AG04450 (cell line): ENCODE results near the gene LARGE2. TPM values are rescaled to one million over a fixed set of nuclear protein-coding genes. Genes with fewer than 3 reads are reported as not detected.
"Not testable (repeated sequence)": the region's sequence is repeated elsewhere in the genome, so short reads cannot be mapped to it uniquely, and the experiment has no call there.

Experiments used
- CTCF ChIA-PET: fragments of 300-600, 350-600 bp; formaldehyde crosslinking; extraction: SDS; loops from one replicate; lab custom pipeline; 2022; ENCODE audit warnings: antibody characterized with exemption, inconsistent platforms; lab: Charles Lee
- POLR2A ChIA-PET: fragments of 350-600 bp; formaldehyde crosslinking; extraction: SDS; loops from one replicate; lab custom pipeline; 2021; ENCODE audit warnings: antibody characterized with exemption, inconsistent platforms; lab: Yijun Ruan, JAX
- DNase-seq: peaks from one replicate; pipeline ENCODE4 v3.0.0-alpha.2; 2011; ENCODE audit warnings: low read depth, low spot score
- H3K27ac ChIP-seq: one replicate; pipeline ENCODE4 v1.5.1; 2012; ENCODE audit warnings: low read depth, low read length, control low read depth
- H3K27me3 ChIP-seq: one replicate; pipeline ENCODE4 v1.6.0; 2012; ENCODE audit warnings: low read length; ENCODE audit not compliant: control insufficient read depth, insufficient read depth
- H3K4me3 ChIP-seq: 2 replicates; pipeline ENCODE4 v1.5.1; 2011; ENCODE audit warnings: mild to moderate bottlenecking, low read depth, low read length, control low read depth
- H3K9me3 ChIP-seq: 2 replicates; pipeline ENCODE4 v1.5.1; 2012; ENCODE audit warnings: low read length; ENCODE audit not compliant: control insufficient read depth, insufficient read depth
- polyA plus RNA-seq: library from polyadenylated mRNA; depleted of rRNA; stranded (reverse); fragments of >200 nt; gene quantifications from 2 replicates; pipeline ENCODE4 v1.2.3, GENCODE V29; 2011
- TF ChIP-seq, protein P1 (sequence below): IDR thresholded peaks from 2 replicates; pipeline ENCODE4 v1.5.1; 2011; ENCODE audit warnings: low read depth, low read length, control low read depth, inconsistent platforms

Gene LARGE2
- polyA plus RNA-seq, 1 experiment, result not detected

DNA sequence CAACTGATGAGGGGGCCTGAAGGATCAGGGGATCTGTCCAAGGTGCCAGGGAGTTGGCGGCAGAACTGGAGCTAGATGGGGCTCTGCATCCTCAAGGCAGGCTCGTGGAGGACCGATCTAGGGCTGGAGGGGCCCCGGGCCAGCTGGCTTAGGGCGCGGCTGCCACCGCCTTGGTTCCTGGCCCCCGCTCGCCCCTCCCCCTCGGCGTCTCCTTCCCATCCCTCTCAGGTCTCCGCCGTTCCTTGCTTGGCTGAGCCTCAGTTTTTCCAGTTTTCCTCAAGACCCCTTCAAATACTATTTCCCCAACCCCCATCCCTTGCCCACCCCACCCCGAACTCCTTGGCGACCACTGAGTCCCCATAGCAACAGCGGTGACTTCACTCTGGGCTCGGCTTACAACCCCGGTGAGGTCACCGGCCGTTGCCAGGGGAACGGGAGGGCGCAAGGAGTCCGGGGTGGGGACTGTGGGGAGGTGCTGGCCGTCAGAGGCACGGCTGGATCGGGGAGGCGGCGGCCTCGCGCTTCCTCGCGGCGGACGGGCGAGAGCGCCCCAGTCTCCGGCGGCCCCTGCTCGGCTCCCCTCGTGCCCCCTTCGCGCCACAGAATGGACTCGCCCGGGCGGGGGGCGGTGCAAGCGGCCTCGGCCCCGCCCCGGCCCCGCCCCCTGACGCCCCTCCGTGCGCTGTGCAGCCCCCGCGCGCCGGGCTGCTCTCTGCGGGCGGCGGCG lies 22.8 kb upstream of the LARGE2 start:
- Histone ChIP-seq H3K27ac (peak overlapping the region; percentile 31), H3K27me3 (peaks cover 8% of the 10 kb centered on the region), H3K4me3 (peak overlapping the region; percentile 63), H3K9me3 (no peaks in the 10 kb centered on the region; the same call in 1 of the 2 replicates)
- DNase-seq, result peak; percentile 63
- ChIA-PET POLR2A (no interaction called here), CTCF (interaction anchor here (0.9 to 2.0 kb wide), 4 partner anchors 24 to 128 kb away, joined by 3 to 12 read pairs (median 4); no protein-coding TSS in a partner anchor)
- TF ChIP-seq, protein P1, sequence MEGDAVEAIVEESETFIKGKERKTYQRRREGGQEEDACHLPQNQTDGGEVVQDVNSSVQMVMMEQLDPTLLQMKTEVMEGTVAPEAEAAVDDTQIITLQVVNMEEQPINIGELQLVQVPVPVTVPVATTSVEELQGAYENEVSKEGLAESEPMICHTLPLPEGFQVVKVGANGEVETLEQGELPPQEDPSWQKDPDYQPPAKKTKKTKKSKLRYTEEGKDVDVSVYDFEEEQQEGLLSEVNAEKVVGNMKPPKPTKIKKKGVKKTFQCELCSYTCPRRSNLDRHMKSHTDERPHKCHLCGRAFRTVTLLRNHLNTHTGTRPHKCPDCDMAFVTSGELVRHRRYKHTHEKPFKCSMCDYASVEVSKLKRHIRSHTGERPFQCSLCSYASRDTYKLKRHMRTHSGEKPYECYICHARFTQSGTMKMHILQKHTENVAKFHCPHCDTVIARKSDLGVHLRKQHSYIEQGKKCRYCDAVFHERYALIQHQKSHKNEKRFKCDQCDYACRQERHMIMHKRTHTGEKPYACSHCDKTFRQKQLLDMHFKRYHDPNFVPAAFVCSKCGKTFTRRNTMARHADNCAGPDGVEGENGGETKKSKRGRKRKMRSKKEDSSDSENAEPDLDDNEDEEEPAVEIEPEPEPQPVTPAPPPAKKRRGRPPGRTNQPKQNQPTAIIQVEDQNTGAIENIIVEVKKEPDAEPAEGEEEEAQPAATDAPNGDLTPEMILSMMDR, result no peak

DNA sequence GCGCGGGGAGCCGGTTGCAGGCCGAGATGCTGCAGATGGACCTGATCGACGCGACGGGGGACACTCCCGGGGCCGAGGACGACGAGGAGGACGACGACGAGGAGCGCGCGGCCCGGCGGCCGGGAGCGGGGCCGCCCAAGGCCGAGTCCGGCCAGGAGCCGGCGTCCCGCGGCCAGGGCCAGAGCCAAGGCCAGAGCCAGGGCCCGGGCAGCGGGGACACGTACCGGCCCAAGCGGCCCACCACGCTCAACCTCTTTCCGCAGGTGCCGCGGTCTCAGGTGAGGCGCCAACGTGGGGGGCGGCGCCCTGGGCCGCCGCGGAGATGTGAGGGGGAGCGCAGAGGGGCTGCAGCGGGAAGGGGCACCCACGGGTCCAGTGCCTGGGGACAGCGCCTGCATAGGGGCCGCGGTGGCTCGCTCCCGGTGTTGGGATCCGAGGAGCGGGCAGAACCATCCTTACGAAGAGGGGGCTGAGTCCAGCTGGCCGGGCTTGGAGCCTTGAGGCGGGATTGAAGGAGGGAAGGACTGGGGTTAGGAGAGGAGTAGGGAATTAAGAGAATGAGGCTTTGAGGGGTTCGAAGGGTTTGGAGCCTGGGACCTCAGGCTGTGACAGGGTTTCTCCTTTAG lies 22.2 kb upstream of the LARGE2 start:
- DNase-seq, H3K9me3 ChIP-seq, H3K27me3 ChIP-seq, H3K27ac ChIP-seq: not testable (repeated sequence)
- POLR2A ChIA-PET, result interaction anchor here (1.1 kb wide), 1 partner anchor 18 kb away, joined by 3 read pairs; the partner anchor contains the start of gene PEX16
- CTCF ChIA-PET, result interaction anchor here (1.1 to 1.6 kb wide), 2 partner anchors 20 to 58 kb away, joined by 3 to 6 read pairs; no protein-coding TSS in a partner anchor
- H3K4me3 ChIP-seq, result peak overlapping the region; percentile 67

DNA sequence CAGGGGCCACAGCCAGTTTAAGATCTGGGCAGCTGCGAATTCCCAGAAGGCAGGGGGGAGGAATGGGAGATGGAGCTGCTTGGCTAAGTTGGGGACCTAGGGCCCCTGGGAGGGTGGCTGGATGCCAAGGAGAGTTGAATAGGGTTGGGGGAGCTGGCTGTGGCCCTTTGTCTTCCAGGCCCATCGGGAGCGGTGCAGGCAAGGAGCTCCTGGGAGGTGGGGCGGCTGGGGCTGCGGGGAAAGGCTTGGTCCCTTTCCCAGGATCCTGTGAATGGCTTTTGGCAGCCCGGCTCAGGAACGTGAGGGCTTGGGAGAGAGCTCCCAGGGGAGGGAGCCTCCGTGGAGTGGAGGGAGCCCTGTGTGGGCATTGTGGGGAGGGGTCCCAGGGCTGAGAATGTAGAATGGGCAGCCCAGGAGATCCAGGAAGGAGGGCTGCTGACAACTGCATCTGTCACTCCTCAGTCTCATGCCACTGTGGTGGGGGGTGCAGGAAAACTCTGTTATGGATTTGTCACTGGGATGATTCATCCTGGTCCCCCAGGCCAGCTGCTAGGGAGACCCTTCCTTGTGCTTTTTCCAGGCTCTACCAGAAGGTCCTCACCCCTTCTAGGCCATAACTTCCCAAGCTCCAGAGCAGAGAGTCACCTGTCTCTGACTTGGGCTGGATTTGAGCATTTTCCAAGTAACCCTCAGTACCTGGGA lies 21.4 kb upstream of the LARGE2 start:
- TF ChIP-seq, protein P1, result no peak
- CTCF ChIA-PET, result interaction anchor here (0.9 to 1.6 kb wide), 3 partner anchors 21 to 59 kb away, joined by 3 to 6 read pairs (median 5); no protein-coding TSS in a partner anchor
- H3K27ac ChIP-seq, result no peak overlapping the region
- H3K27me3 ChIP-seq, result peaks cover 8% of the 10 kb centered on the region
- DNase-seq, result no peak
- peak overlapping the region; percentile 67 for H3K4me3 ChIP-seq
- POLR2A ChIA-PET, result interaction anchor here (1.1 kb wide), 1 partner anchor 17 kb away, joined by 3 read pairs; the partner anchor contains the start of gene PEX16
- no peaks in the 10 kb centered on the region; the same call in 1 of the 2 replicates for H3K9me3 ChIP-seq

DNA sequence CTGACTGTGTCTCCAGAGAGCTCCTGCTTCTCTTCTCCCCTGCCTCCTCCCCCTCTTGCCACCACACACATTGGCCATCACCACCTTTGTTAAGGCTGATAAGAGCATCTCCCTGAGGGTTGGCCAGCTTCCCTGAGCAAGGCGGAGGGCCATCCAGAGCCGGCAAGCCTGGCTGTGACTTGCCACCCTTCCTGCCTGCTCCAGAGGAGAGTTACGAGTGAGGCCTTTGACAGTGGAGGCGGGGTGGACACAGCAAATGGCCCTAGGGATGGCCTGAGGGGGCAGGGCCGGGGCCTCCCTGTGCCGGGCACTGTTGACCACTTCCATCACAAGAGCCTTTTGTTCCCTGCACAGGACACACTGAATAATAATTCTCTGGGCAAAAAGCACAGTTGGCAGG lies 20.8 kb upstream of the LARGE2 start:
- H3K4me3 ChIP-seq, result no peak overlapping the region

More for the DNA sequence above, 20.8 kb upstream of the LARGE2 start:
- ChIA-PET CTCF (interaction anchor here (0.9 to 1.6 kb wide), 3 partner anchors 21 to 59 kb away, joined by 3 to 6 read pairs (median 5); no protein-coding TSS in a partner anchor), POLR2A (interaction anchor here (1.1 kb wide), 1 partner anchor 16 kb away, joined by 3 read pairs; the partner anchor contains the start of gene PEX16)
- Histone ChIP-seq H3K27ac (no peak overlapping the region), H3K27me3 (peaks cover 8% of the 10 kb centered on the region), H3K9me3 (no peaks in the 10 kb centered on the region; the same call in 1 of the 2 replicates)
- TF ChIP-seq, protein P1, result no peak
- no peak for DNase-seq
